DND-41 (cell line): ENCODE measurements around the gene IFT88.

Experiments
- ATAC-seq: fragments of 200-7000 bp; cut with Tn5 transposase; 3 replicates; pipeline ENCODE4 v1.9.1; 2021; ENCODE audit warnings: low read depth; ENCODE audit not compliant: insufficient read depth
- DNase-seq: peaks from one replicate; pipeline ENCODE4 v3.0.0-alpha.2; 2020
- H2AFZ ChIP-seq: 2 replicates; pipeline ENCODE4 v1.6.0; 2012; ENCODE audit warnings: low read depth, low read length
- H3K27ac ChIP-seq: 2 replicates; pipeline ENCODE4 v1.5.1; 2012; ENCODE audit warnings: low read length, inconsistent platforms
- H3K27me3 ChIP-seq: fragments of 200-600 bp; sonication (generic); 2 replicates; pipeline ENCODE4 v1.6.0; 2012; ENCODE audit warnings: low read length, mild to moderate bottlenecking, inconsistent platforms; ENCODE audit not compliant: insufficient read depth, poor library complexity
- H3K36me3 ChIP-seq: 2 replicates; pipeline ENCODE4 v1.5.1; 2012; ENCODE audit warnings: low read length, inconsistent platforms; ENCODE audit not compliant: insufficient read depth
- H3K4me1 ChIP-seq: 2 replicates; pipeline ENCODE4 v1.5.1; 2012; ENCODE audit warnings: mild to moderate bottlenecking, low read length; ENCODE audit not compliant: insufficient read depth
- H3K4me2 ChIP-seq: 2 replicates; pipeline ENCODE4 v1.6.0; 2012; ENCODE audit warnings: mild to moderate bottlenecking, moderate library complexity, low read length, inconsistent platforms; ENCODE audit not compliant: insufficient read depth
- H3K4me3 ChIP-seq, 2 experiments: fragments of 200-600 bp in 1 of 2; shearing (Covaris generic) in 1 of 2; 2 replicates each; pipeline ENCODE4 v1.5.1; 2012 to 2016; ENCODE audit warnings: inconsistent platforms in 2 of 2, low read length in 2 of 2, mild to moderate bottlenecking in 2 of 2, low read depth in 1 of 2, moderate library complexity in 1 of 2
- H3K79me2 ChIP-seq: 2 replicates; pipeline ENCODE4 v1.6.0; 2012; ENCODE audit warnings: low read length, inconsistent platforms; ENCODE audit not compliant: insufficient read depth
- H3K9ac ChIP-seq: 2 replicates; pipeline ENCODE4 v1.6.0; 2012; ENCODE audit warnings: low read depth, mild to moderate bottlenecking, inconsistent platforms, low read length, moderate library complexity
- H3K9me3 ChIP-seq: 2 replicates; pipeline ENCODE4 v1.5.1; 2012; ENCODE audit warnings: low read length, moderate library complexity, mild to moderate bottlenecking, inconsistent platforms; ENCODE audit not compliant: insufficient read depth, severe bottlenecking
- H4K20me1 ChIP-seq: 2 replicates; pipeline ENCODE4 v1.6.0; 2012; ENCODE audit warnings: low read length; ENCODE audit not compliant: insufficient read depth
- CTCF ChIP-seq: IDR thresholded peaks from 2 replicates; pipeline ENCODE4 v1.5.1; 2012; ENCODE audit warnings: borderline replicate concordance, low read length, moderate library complexity, mild to moderate bottlenecking; ENCODE audit not compliant: poor library complexity, severe bottlenecking; ENCODE audit errors: extremely low read depth
- EZH2 ChIP-seq: IDR thresholded peaks from 3 replicates; pipeline ENCODE4 v1.6.1; 2012; ENCODE audit warnings: borderline replicate concordance, low read depth, mild to moderate bottlenecking, moderate library complexity, low read length, inconsistent platforms; ENCODE audit not compliant: severe bottlenecking

IFT88 gene

GRCh38 chr13:20633802-20634201, 66.8 kb downstream of the IFT88 start:
- DNase-seq (no peak), ATAC-seq (no peak)
- no peak overlapping the region for H3K27ac ChIP-seq
- H3K4me3 ChIP-seq, result no peak overlapping the region
- no peaks in the 10 kb centered on the region for H3K4me1 ChIP-seq
- H2AFZ ChIP-seq, result no peak overlapping the region
- no peaks in the 10 kb centered on the region for H3K79me2 ChIP-seq
- H3K36me3 ChIP-seq, result peaks cover 4% of the 10 kb centered on the region; the same call in 1 of the 2 replicates
- H3K9me3 ChIP-seq, result no peaks in the 10 kb centered on the region
- no peak for TF ChIP-seq CTCF
- TF ChIP-seq EZH2, result no peak
- H3K4me2 ChIP-seq, result no peak overlapping the region
- H3K27me3 ChIP-seq, result no peaks in the 10 kb centered on the region
- no peak overlapping the region for H3K9ac ChIP-seq
- H4K20me1 ChIP-seq, result no peaks in the 10 kb centered on the region

GRCh38 chr13:20636079-20636478, 69.1 kb downstream of the IFT88 start:
- Histone ChIP-seq H2AFZ (no peak overlapping the region), H3K27me3 (no peaks in the 10 kb centered on the region), H3K9me3 (no peaks in the 10 kb centered on the region), H3K79me2 (no peaks in the 10 kb centered on the region), H3K9ac (no peak overlapping the region), H3K36me3 (peaks cover 4% of the 10 kb centered on the region; the same call in 1 of the 2 replicates), H3K4me3 (no peak overlapping the region), H3K27ac (no peak overlapping the region), H3K4me2 (no peak overlapping the region), H3K4me1 (no peaks in the 10 kb centered on the region), H4K20me1 (no peaks in the 10 kb centered on the region)
- no peak for ATAC-seq
- DNase-seq, result no peak
- TF ChIP-seq CTCF, result no peak
- TF ChIP-seq EZH2, result no peak

- TF ChIP-seq CTCF (no peak), EZH2 (no peak)
- no peaks in the 10 kb centered on the region for H3K27me3 ChIP-seq
- H3K9me3 ChIP-seq, result no peaks in the 10 kb centered on the region
- H3K4me3 ChIP-seq, result no peak overlapping the region
- H3K36me3 ChIP-seq, result peaks cover 4% of the 10 kb centered on the region; the same call in 1 of the 2 replicates
- H4K20me1 ChIP-seq, result no peaks in the 10 kb centered on the region
- no peak overlapping the region for H3K4me2 ChIP-seq
- no peaks in the 10 kb centered on the region for H3K79me2 ChIP-seq
- no peak overlapping the region for H2AFZ ChIP-seq
- no peak for DNase-seq
- ATAC-seq, result no peak
- no peak overlapping the region for H3K27ac ChIP-seq
- H3K4me1 ChIP-seq, result no peaks in the 10 kb centered on the region
- H3K9ac ChIP-seq, result no peak overlapping the region
Measured at GRCh38 chr13:20637811-20638210, 70.9 kb downstream of the IFT88 start.

- Histone ChIP-seq H3K9ac (no peak overlapping the region), H4K20me1 (no peaks in the 10 kb centered on the region; the same call in 1 of the 2 replicates), H2AFZ (no peak overlapping the region), H3K27me3 (no peaks in the 10 kb centered on the region), H3K27ac (no peak overlapping the region), H3K79me2 (no peaks in the 10 kb centered on the region), H3K4me2 (no peak overlapping the region), H3K9me3 (no peaks in the 10 kb centered on the region), H3K4me3 (no peak overlapping the region), H3K4me1 (no peaks in the 10 kb centered on the region), H3K36me3 (no peaks in the 10 kb centered on the region)
- ATAC-seq (no peak), DNase-seq (no peak)
- no peak for TF ChIP-seq EZH2
- no peak for TF ChIP-seq CTCF
Measured at GRCh38 chr13:20647758-20648157, 80.8 kb downstream of the IFT88 start.
